ENCODE results near the gene EMC10.
"Not testable (repeated sequence)": the region's sequence is repeated elsewhere in the genome, so short reads cannot be mapped to it uniquely, and the experiment has no call there.

EMC10 gene

GRCh38 chr19:50450369-50451222 is 25.7 kb upstream of the EMC10 start:
- DNase-seq (ENCODE audit: low read depth in 2 of 2): no peak

GRCh38 chr19:50451223-50451534 is 25.1 kb upstream of the EMC10 start:
- no peak for DNase-seq (ENCODE audit: low read depth in 2 of 2)

DNA sequence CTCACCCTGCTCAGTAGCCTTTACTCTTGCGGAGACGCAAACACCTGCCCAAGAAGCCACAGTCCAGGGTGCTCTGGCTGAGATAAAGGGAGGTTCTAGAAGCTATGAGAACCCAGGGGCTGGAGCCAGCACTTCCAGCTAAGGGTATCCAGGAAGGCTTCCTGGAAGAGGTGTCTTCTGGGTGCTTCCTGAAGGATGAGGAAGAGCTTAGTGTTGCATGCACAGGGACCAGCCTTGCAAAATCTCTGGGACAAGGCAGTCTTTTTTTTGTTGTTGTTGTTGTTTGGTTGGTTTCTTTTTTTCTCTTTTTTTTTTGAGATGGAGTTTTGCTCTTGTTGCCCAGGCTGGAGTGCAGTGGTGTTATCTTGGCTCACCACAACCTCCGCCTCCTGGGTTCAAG is 23.1 kb upstream of the EMC10 start:
- DNase-seq (ENCODE audit: low read depth in 2 of 2): no peak

DNA sequence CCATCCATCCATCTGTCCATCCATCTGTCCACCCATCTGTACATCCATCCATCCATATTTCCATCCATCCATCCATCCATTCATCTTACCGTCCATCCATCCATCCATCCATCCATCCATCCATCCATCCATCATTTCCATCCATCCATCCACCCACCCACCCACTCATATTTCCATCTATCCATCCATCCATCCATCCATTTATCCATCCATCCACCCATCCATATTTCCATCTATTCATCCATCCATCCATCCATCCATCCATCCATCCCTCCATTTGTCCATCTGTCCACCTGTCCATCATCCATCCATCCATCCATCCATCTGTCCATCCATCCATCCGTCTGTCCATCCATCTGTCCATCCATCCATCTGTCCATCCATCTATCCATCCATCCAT is 20.3 kb upstream of the EMC10 start:
- DNase-seq (ENCODE audit: low read depth in 2 of 2): no peak

DNA sequence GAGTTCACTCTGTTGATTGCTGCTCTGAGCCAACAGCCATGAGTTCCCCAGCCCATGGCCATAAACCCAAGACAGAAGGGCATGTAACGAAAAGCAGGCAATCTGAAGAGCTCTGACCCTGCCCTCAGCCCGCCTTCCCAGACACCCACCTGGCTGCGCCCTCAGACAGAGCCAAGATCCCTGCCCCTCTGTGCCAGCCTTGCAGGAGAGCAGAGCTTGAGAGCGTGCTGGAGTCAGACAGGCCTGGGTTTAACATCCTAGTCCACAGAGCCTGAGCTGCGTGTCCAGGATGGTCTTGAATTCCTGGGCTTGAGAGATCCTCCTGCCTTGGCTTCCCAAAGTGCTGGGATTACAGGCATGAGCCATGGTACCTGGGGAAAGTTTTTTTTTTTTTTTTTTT is 19.0 kb upstream of the EMC10 start:
- DNase-seq (ENCODE audit: low read depth in 2 of 2): no peak

DNA sequence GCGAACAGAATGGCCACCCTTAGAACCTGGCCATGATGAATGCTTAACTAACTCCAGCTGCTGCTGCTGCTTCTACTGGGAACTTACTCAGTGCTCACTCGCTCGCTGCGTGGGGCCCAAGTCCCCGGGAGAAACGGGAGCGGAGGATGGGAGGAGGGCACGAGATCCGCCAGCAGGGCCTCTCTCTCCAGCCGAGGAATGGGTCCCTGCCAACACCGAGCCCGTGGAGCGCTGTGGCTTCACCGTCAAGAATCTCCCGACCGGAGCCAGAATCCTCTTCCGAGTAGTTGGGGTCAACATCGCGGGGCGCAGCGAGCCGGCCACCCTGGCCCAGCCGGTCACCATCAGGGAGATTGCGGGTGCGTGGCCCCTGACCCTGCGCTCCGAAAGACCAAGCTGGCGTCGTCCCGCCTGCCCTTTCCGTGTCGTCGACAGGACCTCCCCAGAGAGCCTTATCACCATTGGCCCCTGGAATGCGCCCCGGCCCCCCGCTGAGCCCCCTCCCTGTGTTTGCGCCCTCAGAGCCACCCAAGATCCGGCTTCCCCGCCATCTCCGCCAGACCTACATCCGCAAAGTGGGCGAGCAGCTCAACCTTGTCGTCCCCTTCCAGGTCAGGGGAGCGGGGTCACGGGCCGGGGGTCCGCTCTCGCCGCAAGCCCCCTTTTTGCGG is 17.8 kb upstream of the EMC10 start:
- DNase-seq (ENCODE audit: low read depth in 2 of 2): no peak

GRCh38 chr19:50459067-50459456 is 17.2 kb upstream of the EMC10 start:
- DNase-seq (ENCODE audit: low read depth in 2 of 2): no peak

- DNase-seq (ENCODE audit: low read depth in 2 of 2): no peak
Measured at GRCh38 chr19:50459638-50460037, 16.7 kb upstream of the EMC10 start.

DNA sequence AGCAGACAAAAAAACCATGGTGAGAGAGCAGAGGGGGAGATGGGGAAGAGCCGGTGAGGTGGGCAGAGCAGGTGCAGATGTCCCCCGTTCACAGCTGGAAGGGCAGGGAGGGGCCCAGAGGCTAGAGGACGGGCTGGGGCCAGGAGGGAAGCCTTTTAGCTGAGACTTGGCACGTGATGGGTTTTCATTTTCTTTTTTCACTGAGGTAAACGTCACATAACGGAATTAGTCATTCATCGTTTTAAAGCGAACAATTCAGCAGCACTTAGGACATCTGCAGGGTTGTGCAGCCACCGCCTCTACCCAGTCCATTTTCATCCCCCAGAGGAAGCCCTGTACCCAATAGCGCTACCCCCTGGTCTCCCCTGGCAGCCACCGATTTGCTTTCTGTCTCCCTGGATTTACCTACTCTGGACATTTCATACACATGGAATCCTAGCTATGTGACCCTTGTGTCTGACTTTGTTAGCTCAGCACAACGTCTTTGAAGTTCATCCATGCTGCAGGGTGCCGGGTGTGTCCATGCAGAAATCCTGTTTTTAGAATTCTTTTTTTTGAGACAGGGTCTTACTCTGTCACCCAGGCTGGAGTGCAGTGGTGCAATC is 16.0 kb upstream of the EMC10 start:
- no peak for DNase-seq (ENCODE audit: low read depth in 2 of 2)

- peak; percentile 8 to 33 for DNase-seq (ENCODE audit: low read depth in 2 of 2)
Measured at GRCh38 chr19:50461066-50461875, 15.0 kb upstream of the EMC10 start.

DNA sequence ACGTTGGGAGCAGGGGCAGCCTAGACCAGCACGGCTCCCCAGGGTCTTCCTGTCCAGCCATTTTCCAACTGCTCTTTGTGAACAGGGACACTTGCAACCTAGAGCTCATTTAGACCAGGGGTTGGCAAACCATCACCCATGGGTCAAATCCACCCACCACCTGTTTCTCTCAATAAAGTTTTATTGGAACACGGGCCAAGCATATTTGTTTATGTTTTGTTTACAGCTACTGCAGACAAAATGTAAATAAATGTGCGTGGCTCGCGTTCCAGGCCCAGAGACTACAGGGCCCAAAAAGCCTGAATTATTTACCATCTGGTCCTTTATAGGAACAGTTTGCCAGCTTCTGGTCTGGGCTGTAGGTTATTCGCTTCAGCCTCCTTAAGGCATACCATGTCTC is 13.3 kb upstream of the EMC10 start:
- DNase-seq (ENCODE audit: low read depth in 2 of 2): no peak

DNA sequence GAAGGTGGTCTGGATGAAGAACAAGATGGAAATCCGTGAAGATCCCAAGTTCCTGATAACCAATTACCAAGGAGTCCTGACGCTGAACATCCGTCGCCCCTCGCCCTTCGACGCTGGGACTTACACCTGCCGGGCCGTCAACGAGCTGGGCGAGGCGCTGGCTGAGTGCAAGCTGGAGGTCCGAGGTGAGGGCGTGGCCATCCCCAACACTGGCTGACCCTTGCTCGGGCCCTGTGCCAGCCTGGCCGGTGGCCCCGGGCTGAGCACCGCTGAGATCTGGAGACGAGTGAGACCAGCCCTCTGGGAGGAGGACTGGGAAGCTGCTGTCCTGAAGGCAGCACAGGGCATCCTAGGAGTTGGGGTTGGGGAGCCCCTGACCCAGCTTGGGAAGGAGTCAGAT is 12.0 kb upstream of the EMC10 start:
- DNase-seq (ENCODE audit: low read depth in 2 of 2): no peak

DNA sequence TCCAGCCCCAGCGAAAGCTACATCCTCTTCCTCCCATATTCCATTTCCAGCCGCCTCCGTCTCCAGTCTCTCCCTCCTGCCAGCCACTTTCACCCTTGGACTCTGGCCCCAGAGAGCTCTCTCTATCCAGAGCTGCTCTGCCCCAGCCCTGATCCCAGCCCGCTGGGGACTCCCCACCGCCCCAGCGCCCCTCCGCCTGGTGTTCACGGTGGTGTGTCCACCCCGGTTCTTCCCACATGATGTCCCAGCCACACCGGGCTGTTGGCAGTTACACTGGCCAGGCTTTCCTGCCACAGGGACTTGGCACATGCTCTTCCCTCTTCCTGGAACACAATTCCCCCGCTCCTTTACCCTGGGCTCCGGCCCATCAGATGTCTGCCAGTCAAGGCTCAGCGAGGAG is 11.3 kb upstream of the EMC10 start:
- DNase-seq (ENCODE audit: low read depth in 2 of 2): no peak

GRCh38 chr19:50465986-50466705 is 10.2 kb upstream of the EMC10 start:
- DNase-seq (ENCODE audit: low read depth in 2 of 2): no peak

GRCh38 chr19:50466706-50467039 is 9.6 kb upstream of the EMC10 start:
- no peak for DNase-seq (ENCODE audit: low read depth in 2 of 2)

DNA sequence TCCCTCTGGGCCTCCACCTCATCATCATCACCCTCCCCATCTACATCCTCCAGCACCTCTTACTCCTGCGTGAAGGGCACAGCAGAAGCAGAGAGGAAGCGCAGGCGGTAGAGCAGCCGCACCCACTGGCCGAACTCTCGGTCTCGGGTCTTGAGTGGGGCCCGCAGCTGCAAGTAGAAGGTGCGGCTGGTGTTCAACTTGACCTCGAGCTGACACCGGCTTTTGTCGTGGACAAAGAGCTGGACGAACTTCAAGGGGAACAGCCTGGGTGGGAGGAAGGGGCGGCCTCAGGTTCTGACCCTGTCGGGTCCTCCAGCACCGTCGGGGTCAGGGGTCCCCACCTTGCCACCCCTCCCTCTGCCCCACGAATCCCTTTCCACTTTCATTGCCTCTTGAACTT is 8.7 kb upstream of the EMC10 start:
- no peak for DNase-seq (ENCODE audit: low read depth in 2 of 2)

GRCh38 chr19:50468818-50469217 is 7.5 kb upstream of the EMC10 start:
- no peak for DNase-seq (ENCODE audit: low read depth in 2 of 2)

DNA sequence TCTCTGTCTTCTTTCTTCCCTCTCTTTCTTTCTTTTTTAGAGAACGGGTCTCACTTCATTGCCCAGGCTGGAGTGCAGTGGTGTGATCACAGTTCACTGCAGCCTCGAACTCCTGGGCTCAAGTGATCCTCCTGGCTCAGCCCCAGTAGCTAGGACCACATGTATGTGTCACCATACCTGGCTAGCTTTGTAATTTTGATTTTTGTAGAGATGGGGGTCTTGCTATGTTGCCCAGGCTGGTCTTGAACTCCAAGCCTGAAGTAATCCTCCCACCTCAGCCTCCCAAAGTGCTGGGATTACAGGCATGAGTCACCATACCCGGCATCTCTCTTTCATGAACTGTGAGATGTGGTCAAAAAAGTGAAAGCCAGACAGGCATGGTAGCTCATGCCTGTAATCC is 3.0 kb upstream of the EMC10 start:
- not testable (repeated sequence) for DNase-seq (ENCODE audit: low read depth in 2 of 2)

GRCh38 chr19:50475101-50475568 is 1.2 kb upstream of the EMC10 start:
- no peak for DNase-seq (ENCODE audit: low read depth in 2 of 2)

DNA sequence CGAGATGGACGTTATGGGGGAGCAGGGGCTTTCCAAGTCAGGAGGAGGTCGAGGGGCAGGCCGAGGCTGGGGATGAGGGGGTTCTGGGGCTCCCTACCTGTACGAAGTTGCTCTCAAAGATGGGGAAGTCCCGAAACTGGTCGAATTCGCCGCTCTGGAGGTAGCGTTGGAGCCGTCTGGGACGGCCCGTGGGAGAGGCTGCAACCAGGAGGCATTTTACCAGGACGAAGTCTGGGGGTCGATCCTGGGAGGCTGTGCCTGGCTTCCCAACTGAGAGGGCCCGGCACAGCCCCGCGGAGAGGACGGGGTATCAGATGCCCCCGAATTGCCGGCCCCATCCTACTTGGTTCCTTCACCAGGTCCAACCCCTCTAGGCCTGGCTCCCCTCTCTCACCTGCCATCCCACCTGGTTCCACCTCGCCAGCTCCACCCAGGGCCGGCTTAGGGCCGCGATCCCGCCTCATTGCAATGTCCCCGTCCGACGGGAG is 527 bp upstream of the EMC10 start:
- no peak for DNase-seq (ENCODE audit: low read depth in 2 of 2)

- DNase-seq (ENCODE audit: low read depth in 2 of 2): no peak
Measured at GRCh38 chr19:50476907-50477238, 566 bp downstream of the EMC10 start.
